Activated CD4-positive, alpha-beta T cell treated with anti-CD3 and anti-CD28 coated beads for 24 hours (primary cell): Measurements from ENCODE around the gene OR8J1.
"Not testable (repeated sequence)": the region's sequence is repeated elsewhere in the genome, so short reads cannot be mapped to it uniquely, and the experiment has no call there.

Experiments
- DNase-seq, 2 donors: peaks; one replicate each; pipeline ENCODE4 v3.0.0-alpha.2; 2020; ENCODE audit warnings: low read depth in 2 of 2

Gene OR8J1, protein sequence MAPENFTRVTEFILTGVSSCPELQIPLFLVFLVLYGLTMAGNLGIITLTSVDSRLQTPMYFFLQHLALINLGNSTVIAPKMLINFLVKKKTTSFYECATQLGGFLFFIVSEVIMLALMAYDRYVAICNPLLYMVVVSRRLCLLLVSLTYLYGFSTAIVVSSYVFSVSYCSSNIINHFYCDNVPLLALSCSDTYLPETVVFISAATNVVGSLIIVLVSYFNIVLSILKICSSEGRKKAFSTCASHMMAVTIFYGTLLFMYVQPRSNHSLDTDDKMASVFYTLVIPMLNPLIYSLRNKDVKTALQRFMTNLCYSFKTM

DNA sequence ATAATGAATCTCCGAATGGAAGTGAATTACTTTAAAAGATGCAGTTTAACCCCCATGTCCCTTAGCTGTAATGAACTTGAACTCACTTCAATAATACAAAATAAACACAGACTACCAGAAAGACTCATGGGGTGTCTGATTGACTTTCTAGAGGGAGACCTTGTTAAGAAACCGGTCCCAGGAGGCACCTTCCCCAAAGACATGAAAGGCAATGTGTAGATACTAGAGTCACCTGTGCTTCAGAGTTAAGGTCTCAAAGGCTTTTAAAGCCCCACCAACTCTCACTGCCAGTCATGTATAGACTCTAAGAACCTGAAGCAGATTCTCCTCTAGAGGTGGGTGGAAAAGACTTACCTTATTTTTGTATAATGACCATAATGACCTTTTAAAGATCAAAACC lies at the start of gene OR8J1:
OR8J1 (plus strand) TSS at position 301 of the 400 bp plus-strand sequence. CDS start 5,956 bp downstream, outside the sequence.
- no peak for DNase-seq

GRCh38 chr11:56307836-56308235 lies 46.3 kb upstream of the OR8J1 start:
- no peak for DNase-seq

DNA sequence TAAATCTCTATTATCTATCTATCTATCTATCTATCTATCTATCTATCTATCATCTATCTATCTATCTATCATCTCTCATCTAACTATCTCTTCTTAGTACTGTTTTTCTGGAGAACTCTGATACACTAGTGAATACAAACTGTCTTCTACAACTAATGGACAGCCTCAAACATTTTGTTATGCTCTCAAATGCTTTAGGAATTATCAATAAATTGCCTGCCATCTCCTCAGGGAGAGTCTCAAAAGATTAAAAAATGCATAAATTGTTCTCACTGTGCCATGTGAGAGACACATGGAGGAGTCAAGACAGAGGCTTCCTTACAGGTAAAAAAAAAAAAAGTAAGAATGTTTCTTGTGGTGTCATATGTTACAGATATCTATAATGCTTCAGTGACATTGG lies 39.2 kb upstream of the OR8J1 start, which contains the start of gene OR8K3:
OR8K3 (plus strand) TSS at position 301 of the 400 bp plus-strand sequence. CDS start 3,163 bp downstream, outside the sequence.
- DNase-seq: no peak

- DNase-seq: no peak
Observed at GRCh38 chr11:56331861-56332491, 22.1 kb upstream of the OR8J1 start.

DNA sequence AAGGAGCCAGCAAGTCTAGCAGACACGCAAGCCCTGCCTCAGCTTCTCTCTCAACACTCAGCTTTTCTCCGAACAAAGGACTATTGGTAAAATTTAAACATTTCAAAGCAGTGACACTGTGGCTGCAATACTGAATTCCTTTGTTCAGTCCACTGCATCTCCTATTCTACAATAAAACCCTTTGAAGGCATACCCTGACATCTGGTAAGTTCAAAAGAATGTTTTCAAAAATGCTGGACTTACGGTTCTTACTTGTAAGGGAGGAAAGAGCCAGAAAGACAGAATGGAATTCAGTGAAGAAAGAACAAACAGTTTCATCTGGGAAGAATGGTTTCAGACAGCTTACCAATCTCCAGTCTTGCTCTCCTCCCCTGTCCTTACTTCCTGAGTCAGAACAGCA lies 20.9 kb upstream of the OR8J1 start:
- no peak for DNase-seq

GRCh38 chr11:56340289-56340688 lies 13.8 kb upstream of the OR8J1 start:
- DNase-seq: no peak

DNA sequence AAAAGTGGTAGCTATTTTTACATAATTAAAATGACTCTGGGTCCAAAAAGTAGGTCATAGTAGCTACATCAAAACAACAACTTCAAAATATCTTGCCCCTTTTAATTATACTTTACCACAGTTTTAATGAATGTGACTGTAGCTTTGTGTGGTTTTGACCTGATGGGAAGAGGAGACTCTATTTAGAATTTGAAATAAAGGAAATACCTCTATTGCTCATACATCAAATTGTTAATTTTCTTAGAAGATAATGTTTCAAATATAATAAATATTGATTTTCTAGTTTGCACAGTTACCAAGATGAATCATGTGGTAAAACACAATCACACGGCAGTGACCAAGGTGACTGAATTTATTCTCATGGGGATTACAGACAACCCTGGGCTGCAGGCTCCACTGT lies 8.4 kb upstream of the OR8J1 start, which contains the start of gene OR8K1:
OR8K1 (plus strand) TSS at position 301 of the 400 bp plus-strand sequence; CDS start at position 301, 0 bp downstream.
- no peak for DNase-seq

GRCh38 chr11:56375324-56375723 lies 21.2 kb downstream of the OR8J1 start, which contains the start of gene OR8U1:
Gene OR8U1, plus strand, starts transcription at chr11:56375624. Its CDS starts 0 bp downstream, at chr11:56375624.
- no peak for DNase-seq

DNA sequence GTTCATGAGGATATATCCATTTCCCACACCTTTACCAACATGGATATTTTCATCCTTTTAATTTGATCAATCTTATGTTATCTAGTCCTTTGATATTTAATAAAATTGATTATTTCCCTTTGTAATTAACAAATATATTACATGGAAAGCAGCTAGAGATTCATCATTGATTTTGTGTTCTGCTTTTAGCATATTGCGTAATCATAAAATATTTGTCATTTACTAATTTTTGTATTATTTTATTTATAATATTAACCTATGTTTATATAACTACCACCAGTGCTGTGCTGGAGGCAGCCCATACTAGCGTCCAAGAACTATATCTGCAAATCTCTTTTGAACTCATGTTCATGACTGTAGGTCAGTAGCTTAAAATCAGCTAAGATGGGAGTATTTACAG lies 26.0 kb downstream of the OR8J1 start:
- no peak for DNase-seq

DNA sequence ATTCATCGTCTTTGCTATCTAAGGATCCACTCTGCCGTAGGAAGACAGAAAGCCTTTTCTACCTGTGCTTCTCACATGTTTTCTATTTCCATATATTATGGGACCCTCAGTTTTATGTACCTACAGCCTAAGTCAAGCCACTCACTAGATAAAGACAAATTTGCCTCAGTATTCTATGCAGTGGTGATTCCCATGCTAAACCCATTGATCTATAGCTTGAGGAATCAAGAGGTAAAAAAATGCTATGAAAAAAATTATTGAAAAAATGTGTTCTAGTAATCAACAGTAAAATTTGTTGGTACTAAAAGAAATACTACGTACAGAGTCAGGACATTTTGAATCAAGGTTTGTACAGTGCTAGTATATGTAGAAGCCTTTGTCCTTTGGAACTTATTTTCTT lies 40.3 kb downstream of the OR8J1 start:
- no peak for DNase-seq

DNA sequence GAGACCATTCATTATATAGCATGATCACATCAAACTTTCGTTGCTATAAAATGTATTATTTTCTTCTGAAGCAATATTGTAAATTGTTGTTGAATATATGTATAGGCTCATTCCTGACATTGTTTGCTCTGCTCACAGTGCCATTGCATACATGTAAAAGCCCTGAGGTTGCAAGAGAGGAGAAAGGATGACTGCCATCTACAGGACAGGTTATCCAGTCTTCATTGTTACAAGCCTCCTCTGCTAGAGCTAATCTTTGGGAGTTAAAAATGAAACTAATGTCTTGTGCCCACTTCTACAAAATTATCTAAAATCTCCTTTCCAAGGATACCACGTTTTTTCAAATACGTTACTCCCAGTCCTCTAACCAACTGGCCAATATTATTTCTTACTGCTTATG lies 42.0 kb downstream of the OR8J1 start:
- DNase-seq: no peak

GRCh38 chr11:56401858-56402461 lies 47.9 kb downstream of the OR8J1 start:
- not testable (repeated sequence) for DNase-seq

DNA sequence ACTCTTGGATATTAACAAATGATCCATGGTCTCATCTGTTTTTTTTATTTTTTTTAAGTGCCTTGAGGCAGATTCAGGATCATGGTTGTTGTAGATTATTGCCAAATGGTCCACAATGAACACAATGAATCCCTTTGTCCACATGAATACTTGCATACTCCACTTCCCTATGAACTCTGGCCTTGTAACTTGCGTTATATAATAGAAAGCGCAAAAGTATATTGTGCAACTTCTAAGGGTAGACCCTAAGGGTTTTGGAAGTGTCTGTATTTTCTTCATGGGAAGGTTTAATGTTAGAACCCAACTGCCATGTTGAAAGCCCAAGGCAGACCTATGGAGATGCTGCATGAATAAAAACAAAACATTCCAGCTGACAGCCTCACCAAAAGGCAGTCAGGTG lies 50.3 kb downstream of the OR8J1 start:
- DNase-seq: no peak

DNA sequence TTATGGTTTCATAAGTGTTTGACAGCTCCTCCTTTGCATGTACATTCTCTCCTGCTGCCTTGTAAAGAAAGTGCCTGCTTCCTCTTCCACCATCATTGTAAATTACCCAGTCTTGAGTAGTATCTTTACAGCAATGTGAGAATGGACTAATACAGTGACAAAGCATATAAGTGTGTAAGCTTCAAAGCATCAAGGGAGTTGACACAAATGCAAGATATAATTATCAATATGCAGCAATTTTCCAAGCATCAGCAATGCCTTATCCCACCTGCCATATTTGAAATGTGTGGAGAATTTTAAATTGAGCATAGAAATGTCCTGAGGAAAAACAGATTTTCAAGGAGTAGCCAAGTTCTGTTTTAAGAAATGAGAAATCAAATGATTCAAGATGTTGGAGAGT lies 56.7 kb downstream of the OR8J1 start:
- no peak for DNase-seq
